HepG2 (cell line): ENCODE data around the gene NEK8. TPM values are rescaled to one million over a fixed set of nuclear protein-coding genes. Genes with fewer than 3 reads are reported as not detected.
A peak's percentile ranks its signal among the peaks of the same experiment; 100 is the strongest.

Experiments used
- DMAP1 ChIP-seq: IDR thresholded peaks from 2 replicates; pipeline ENCODE4 v1.6.1; 2016
- ETV6 ChIP-seq: sonication (generic); formaldehyde crosslinking; conservative IDR thresholded peaks from 2 replicates; pipeline ENCODE4 v1.4.0; 2020; ENCODE audit warnings: missing genetic modification reagents
- FOXA3 ChIP-seq: IDR thresholded peaks from 2 replicates; pipeline ENCODE4 v1.6.1; 2016; ENCODE audit warnings: missing genetic modification reagents, missing compliant biosample characterization
- GFI1 ChIP-seq: sonication (generic); formaldehyde crosslinking; IDR thresholded peaks from 2 replicates; pipeline ENCODE4 v1.5.0; 2020; ENCODE audit warnings: missing genetic modification reagents, mild to moderate bottlenecking, borderline replicate concordance
- HIVEP1 ChIP-seq: sonication (generic); formaldehyde crosslinking; IDR thresholded peaks from 2 replicates; pipeline ENCODE4 v1.4.0; 2020; ENCODE audit warnings: mild to moderate bottlenecking, missing genetic modification reagents
- HMG20B ChIP-seq: conservative IDR thresholded peaks from 2 replicates; pipeline ENCODE4 v1.6.1; 2016; ENCODE audit warnings: missing genetic modification reagents, missing compliant biosample characterization
- HNF4A ChIP-seq: sonication (generic); formaldehyde crosslinking; IDR thresholded peaks from 2 replicates; pipeline ENCODE4 v1.4.0; 2020; ENCODE audit warnings: missing genetic modification reagents
- HNF4G ChIP-seq, 2 experiments: sonication (generic) in 1 of 2; formaldehyde crosslinking in 1 of 2; IDR thresholded peaks; 2 replicates each; pipeline versions ENCODE4 v1.4.0 to v1.6.1; 2011 to 2020; ENCODE audit warnings: borderline replicate concordance in 2 of 2, low read depth in 2 of 2, mild to moderate bottlenecking in 2 of 2, low read length in 1 of 2, missing genetic modification reagents in 1 of 2, moderate library complexity in 1 of 2
- HNRNPLL ChIP-seq: fragments of 200-400 bp; formaldehyde crosslinking; IDR thresholded peaks from 2 replicates; pipeline ENCODE4 v1.6.1; 2017; ENCODE audit warnings: mild to moderate bottlenecking, low read depth, low read length; ENCODE audit not compliant: poor library complexity, severe bottlenecking
- HOXA3 ChIP-seq: sonication (generic); formaldehyde crosslinking; IDR thresholded peaks from 2 replicates; pipeline ENCODE4 v1.5.0; 2020; ENCODE audit warnings: missing genetic modification reagents
- KDM5A ChIP-seq: fragments of 200-600 bp; sonication (generic); IDR thresholded peaks from 2 replicates; pipeline ENCODE4 v1.7.0; 2018; ENCODE audit warnings: antibody characterized with exemption, mild to moderate bottlenecking, low read length, borderline replicate concordance
- NR2F6 ChIP-seq, 2 experiments: IDR thresholded peaks; 2 replicates each; pipeline ENCODE4 v1.6.1; 2016; ENCODE audit warnings: antibody characterized with exemption in 1 of 2, mild to moderate bottlenecking in 1 of 2
- NR3C1 ChIP-seq: sonication (generic); formaldehyde crosslinking; IDR thresholded peaks from 2 replicates; pipeline ENCODE4 v1.4.0; 2020; ENCODE audit warnings: missing genetic modification reagents
- POLR2G ChIP-seq: fragments of 200-400 bp; formaldehyde crosslinking; IDR thresholded peaks from 2 replicates; pipeline ENCODE4 v1.6.1; 2018; ENCODE audit warnings: mild to moderate bottlenecking, low read depth, low read length, moderate library complexity
- RCOR2 ChIP-seq: IDR thresholded peaks from 2 replicates; pipeline ENCODE4 v1.6.1; 2016; ENCODE audit warnings: missing biosample characterization, missing genetic modification reagents
- TFDP1 ChIP-seq: IDR thresholded peaks from 2 replicates; pipeline ENCODE4 v1.6.1; 2016; ENCODE audit warnings: missing compliant biosample characterization, missing genetic modification reagents, borderline replicate concordance
- TRIM22 ChIP-seq: fragments of 450-650 bp; IDR thresholded peaks from 2 replicates; pipeline ENCODE4 v1.6.1; 2017
- YEATS4 ChIP-seq: sonication (generic); formaldehyde crosslinking; IDR thresholded peaks from 2 replicates; pipeline ENCODE4 v1.4.0; 2020; ENCODE audit warnings: missing genetic modification reagents, borderline replicate concordance
- ZNF550 ChIP-seq: sonication (generic); formaldehyde crosslinking; IDR thresholded peaks from 2 replicates; pipeline ENCODE4 v1.4.0; 2020; ENCODE audit warnings: mild to moderate bottlenecking, missing genetic modification reagents, borderline replicate concordance
- ZNF558 ChIP-seq: sonication (generic); formaldehyde crosslinking; IDR thresholded peaks from 2 replicates; pipeline ENCODE4 v1.9.0; 2022; ENCODE audit warnings: mild to moderate bottlenecking, missing genetic modification reagents, borderline replicate concordance
- polyA plus RNA-seq, 8 experiments: library from polyadenylated mRNA; depleted of rRNA in 3 of 8; stranded (reverse) in 7 of 8; unstranded in 1 of 8; fragments of >200 nt; fragmentation: Illumina TruSeq in 4 of 8; extraction: Trizol in 4 of 8; gene quantifications; 2 replicates each; pipeline versions ENCODE4 v1.2.1 to v1.2.3, GENCODE V29; 2011 to 2016; ENCODE audit warnings: low read depth in 4 of 8, missing spikeins in 1 of 8, mixed read lengths in 1 of 8; ENCODE audit not compliant: insufficient read depth in 1 of 8
- total RNA-seq, 5 experiments: library from RNA; depleted of rRNA; stranded (reverse); fragments of >200 nt; fragmentation: Illumina TruSeq; extraction: Trizol; gene quantifications; 2 replicates each; pipeline ENCODE4 v1.2.3, GENCODE V29; 2016; ENCODE audit warnings: low read depth in 1 of 5
- TF ChIP-seq, protein P1 (sequence below): sonication (generic); formaldehyde crosslinking; IDR thresholded peaks from 2 replicates; pipeline ENCODE4 v1.4.0; 2020; ENCODE audit warnings: missing genetic modification reagents

NEK8 gene
- total and polyA plus RNA-seq, 2 of the 13 experiments (the other 11 are each of a cell fraction or from before 2014, with no cell fraction given), result 5.8 to 13.5 TPM

DNA sequence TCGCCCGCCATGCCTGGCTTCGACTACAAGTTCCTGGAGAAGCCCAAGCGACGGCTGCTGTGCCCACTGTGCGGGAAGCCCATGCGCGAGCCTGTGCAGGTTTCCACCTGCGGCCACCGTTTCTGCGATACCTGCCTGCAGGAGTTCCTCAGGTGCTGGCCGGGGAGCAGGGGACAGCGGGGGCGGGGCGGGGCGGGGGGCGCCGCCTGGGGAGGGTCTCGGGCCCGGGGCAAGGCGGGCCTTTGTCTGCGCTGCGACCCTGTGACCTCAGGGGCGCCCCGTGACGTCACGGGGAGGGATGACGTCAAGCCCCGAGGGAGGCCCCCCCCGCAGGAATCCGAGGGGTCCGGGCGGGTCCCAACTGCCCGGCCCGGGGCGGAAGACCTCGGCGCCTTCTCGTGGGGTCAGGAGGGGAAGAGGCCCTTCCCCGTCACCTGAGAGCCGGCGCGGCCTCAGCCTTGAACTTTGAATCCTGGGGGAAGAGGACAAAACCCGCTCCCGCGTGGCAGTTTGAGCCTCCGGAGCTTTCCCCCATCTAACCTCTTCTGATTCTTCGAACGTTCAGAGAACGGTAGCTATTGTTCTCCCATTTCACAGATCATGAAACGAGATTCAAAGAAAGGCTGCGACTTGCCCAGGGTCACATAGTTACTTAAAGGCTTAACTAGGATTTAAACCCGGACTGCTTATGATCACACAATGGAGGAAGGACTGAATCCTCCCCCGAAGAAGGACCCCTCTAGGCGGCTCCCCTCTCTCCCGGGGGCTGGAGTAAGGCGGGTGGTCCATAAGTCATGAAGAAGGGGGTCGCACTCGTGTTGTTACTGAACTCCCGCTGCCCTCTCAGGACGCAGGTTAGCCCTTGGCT is 15.8 kb downstream of the NEK8 start (continued):
- TF ChIP-seq HNRNPLL (peak; percentile 6), HNF4G (IDR thresholded peaks at IDR 0.05; ENCODE audit: borderline replicate concordance, low read depth, low read length) (peak; percentile 87), HNF4G (CRISPR knock-in tag; IDR thresholded peaks at IDR 0.05; ENCODE audit: borderline replicate concordance, low read depth) (no peak; the same call in 1 of the 2 replicates), POLR2G (peak; percentile 82; the same call in 1 of the 2 replicates), ZNF558 (CRISPR knock-in tag) (peak; percentile 20; the same call in 1 of the 2 replicates), FOXA3 (CRISPR knock-in tag) (0 out of 2 replicates have a peak, but pooled peaks have one; percentile 34), TFDP1 (CRISPR knock-in tag) (peak; percentile 47; the same call in 1 of the 2 replicates), ZNF550 (CRISPR knock-in tag) (no peak), HOXA3 (CRISPR knock-in tag) (peak; percentile 98), HNF4A (CRISPR knock-in tag) (peak; percentile 92), HMG20B (CRISPR knock-in tag) (no peak), YEATS4 (CRISPR knock-in tag) (peak; percentile 49), KDM5A (peak; percentile 44; the same call in 1 of the 2 replicates), ETV6 (peak; percentile 63; the same call in 1 of the 2 replicates), TRIM22 (no peak), NR3C1 (CRISPR knock-in tag) (no peak), GFI1 (no peak), DMAP1 (CRISPR knock-in tag) (peak; percentile 77), HIVEP1 (peak; percentile 66), RCOR2 (CRISPR knock-in tag) (0 out of 2 replicates have a peak, but pooled peaks have one; percentile 23), NR2F6 (IDR thresholded peaks at IDR 0.05) (peak; percentile 82), NR2F6 (CRISPR knock-in tag; IDR thresholded peaks at IDR 0.05) (peak; percentile 86)
- TF ChIP-seq, protein P1, sequence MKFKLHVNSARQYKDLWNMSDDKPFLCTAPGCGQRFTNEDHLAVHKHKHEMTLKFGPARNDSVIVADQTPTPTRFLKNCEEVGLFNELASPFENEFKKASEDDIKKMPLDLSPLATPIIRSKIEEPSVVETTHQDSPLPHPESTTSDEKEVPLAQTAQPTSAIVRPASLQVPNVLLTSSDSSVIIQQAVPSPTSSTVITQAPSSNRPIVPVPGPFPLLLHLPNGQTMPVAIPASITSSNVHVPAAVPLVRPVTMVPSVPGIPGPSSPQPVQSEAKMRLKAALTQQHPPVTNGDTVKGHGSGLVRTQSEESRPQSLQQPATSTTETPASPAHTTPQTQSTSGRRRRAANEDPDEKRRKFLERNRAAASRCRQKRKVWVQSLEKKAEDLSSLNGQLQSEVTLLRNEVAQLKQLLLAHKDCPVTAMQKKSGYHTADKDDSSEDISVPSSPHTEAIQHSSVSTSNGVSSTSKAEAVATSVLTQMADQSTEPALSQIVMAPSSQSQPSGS (CRISPR knock-in tag), result peak; percentile 91
